K562 (cell line): ENCODE data around the gene SLC1A5.

Experiments used
- CTCF ChIP-seq, 3 experiments: IDR thresholded peaks in 2 of 3; conservative IDR thresholded peaks in 1 of 3; 2 replicates each; pipeline ENCODE4 v1.5.1; 2011 to 2012; ENCODE audit warnings: low read length in 3 of 3, mild to moderate bottlenecking in 3 of 3, control low read depth in 2 of 3, improper control_type of control experiment in 1 of 3, inconsistent platforms in 1 of 3, low read depth in 1 of 3, mixed read lengths in 1 of 3, moderate library complexity in 1 of 3; ENCODE audit not compliant: insufficient read depth in 2 of 3
- E2F5 ChIP-seq: sonication (generic); formaldehyde crosslinking; IDR thresholded peaks from 2 replicates; pipeline ENCODE4 v1.8.0; 2022; ENCODE audit warnings: mild to moderate bottlenecking, missing genetic modification reagents
- GTF2E2 ChIP-seq: fragments of 200-800 bp; sonication (Bioruptor generic); IDR thresholded peaks from 2 replicates; pipeline ENCODE4 v1.6.1; 2016; ENCODE audit warnings: missing genetic modification characterization, missing compliant biosample characterization
- JUNB ChIP-seq: fragments of 450-650 bp; formaldehyde crosslinking; conservative IDR thresholded peaks from 2 replicates; pipeline ENCODE4 v1.4.0; 2020; ENCODE audit warnings: mild to moderate bottlenecking
- JUND ChIP-seq, 2 experiments: IDR thresholded peaks; 2 replicates in 1 of 2; 3 replicates in 1 of 2; pipeline ENCODE4 v1.6.1; 2011; ENCODE audit warnings: borderline replicate concordance in 2 of 2, low read depth in 2 of 2, low read length in 2 of 2, improper control_type of control experiment in 1 of 2, missing biosample characterization in 1 of 2, missing genetic modification characterization in 1 of 2, missing genetic modification reagents in 1 of 2
- RBM22 ChIP-seq: fragments of 200-400 bp; formaldehyde crosslinking; IDR thresholded peaks from 2 replicates; pipeline ENCODE4 v1.6.1; 2018; ENCODE audit warnings: low read length, low read depth; ENCODE audit not compliant: poor library complexity, severe bottlenecking
- SETDB1 ChIP-seq: IDR thresholded peaks from one replicate; pipeline ENCODE4 v1.6.1; 2012; ENCODE audit warnings: low read length, control low read depth, inconsistent platforms
- TCF7L2 ChIP-seq: fragments of 150-350 bp; IDR thresholded peaks from 2 replicates; pipeline ENCODE4 v1.6.1; 2016; ENCODE audit warnings: low read depth, mild to moderate bottlenecking, low read length, moderate library complexity
- USF2 ChIP-seq: sonication (generic); formaldehyde crosslinking; IDR thresholded peaks from 2 replicates; pipeline ENCODE4 v1.5.0; 2020; ENCODE audit warnings: missing genetic modification reagents
- YY1 ChIP-seq, 3 experiments: IDR thresholded peaks; 2 replicates each; pipeline ENCODE4 v1.6.1; 2011; ENCODE audit warnings: low read length in 2 of 3, mild to moderate bottlenecking in 2 of 3, moderate library complexity in 2 of 3, borderline replicate concordance in 1 of 3, control low read depth in 1 of 3, low read depth in 1 of 3; ENCODE audit not compliant: insufficient read depth in 3 of 3, insufficient replicate concordance in 2 of 3, control insufficient read depth in 1 of 3, insufficient read length in 1 of 3; ENCODE audit errors: extremely low read depth in 1 of 3
- ZNF263 ChIP-seq: sonication (generic); formaldehyde crosslinking; IDR thresholded peaks from 2 replicates; pipeline ENCODE4 v1.8.0; 2022; ENCODE audit warnings: mild to moderate bottlenecking, missing genetic modification reagents, borderline replicate concordance
- ZNF274 ChIP-seq: IDR thresholded peaks from 2 replicates; pipeline ENCODE4 v1.6.1; 2011; ENCODE audit warnings: low read depth, mild to moderate bottlenecking, low read length, moderate library complexity, borderline replicate concordance

- TF ChIP-seq E2F5 (CRISPR knock-in tag) (no peak), SETDB1 (no peak), GTF2E2 (tag) (no peak), USF2 (CRISPR knock-in tag) (no peak), CTCF (IDR thresholded peaks at IDR 0.05 in 2 of 3, conservative IDR thresholded peaks at IDR 0.05 in 1 of 3; ENCODE audit: insufficient read depth in 2 of 3, low read depth in 1 of 3, low read length in 3 of 3) (no peak), RBM22 (no peak), JUNB (CRISPR knock-in tag) (no peak), TCF7L2 (no peak), ZNF263 (CRISPR knock-in tag) (no peak), YY1 (IDR thresholded peaks at IDR 0.05; ENCODE audit: borderline replicate concordance in 1 of 3, control insufficient read depth in 1 of 3, extremely low read depth in 1 of 3, insufficient read depth in 3 of 3, insufficient read length in 1 of 3, insufficient replicate concordance in 2 of 3, low read depth in 1 of 3, low read length in 2 of 3) (no peak), JUND (IDR thresholded peaks at IDR 0.05; ENCODE audit: borderline replicate concordance, low read depth, low read length) (no peak), JUND (tag; IDR thresholded peaks at IDR 0.05; ENCODE audit: borderline replicate concordance, low read depth, low read length) (no peak), ZNF274 (no peak)
These were observed 18.3 kb upstream of the SLC1A5 start for GRCh38 chr19:46806656-46807055.
